ENCODE data around the gene MPDU1. TPM values are rescaled to one million over a fixed set of nuclear protein-coding genes. Genes with fewer than 3 reads are reported as not detected.

MPDU1 gene
- total RNA-seq, 1 experiment from 2014 or later = 71.0 TPM

GRCh38 chr17:7612294-7612640 lies 28.6 kb downstream of the MPDU1 start:
- H3K4me3 ChIP-seq (ENCODE audit: low read length) = peak overlapping the region; percentile 95
- H3K9me3 ChIP-seq (ENCODE audit: low read length) = no peaks in the 10 kb centered on the region
- no peak overlapping the region for H3K9ac ChIP-seq (ENCODE audit: low read length)
- H3F3A ChIP-seq (ENCODE audit: low read length, unreplicated experiment) = no peaks in the 10 kb centered on the region
- no peaks in the 10 kb centered on the region for H3K9me2 ChIP-seq (replicated peaks; ENCODE audit: low read length)
- BruUV-seq (replicated peaks) = no TSS peak
- no peaks in the 10 kb centered on the region for H3K36me3 ChIP-seq (ENCODE audit: low read depth, low read length)
- no peak for ATAC-seq
- peaks cover 19% of the 10 kb centered on the region for H3K4me1 ChIP-seq (ENCODE audit: insufficient read depth, low read length)
- POLR2A ChIA-PET (ENCODE audit: unreplicated experiment) = no interaction called here
- CTCF ChIA-PET = no interaction called here
- H3K27me3 ChIP-seq (ENCODE audit: low read length) = no peaks in the 10 kb centered on the region
- peaks cover 8% of the 10 kb centered on the region; the same call in 1 of the 2 replicates for H4K20me1 ChIP-seq (ENCODE audit: low read length)
- no peak for DNase-seq
- peaks cover 58% of the 10 kb centered on the region for H3K79me2 ChIP-seq (ENCODE audit: low read length)
- H2AFZ ChIP-seq (ENCODE audit: low read length) = no peak overlapping the region
- intact Hi-C loops (cut with micrococcal nuclease) = no loop called here
- no peak overlapping the region for H3K27ac ChIP-seq (ENCODE audit: low read length)
- TF ChIP-seq EZH2 (IDR thresholded peaks at IDR 0.05; ENCODE audit: low read length, unreplicated experiment) (no peak), EZH2phosphoT487 (IDR thresholded peaks at IDR 0.05; ENCODE audit: borderline replicate concordance, low read length) (no peak), CTCF (conservative IDR thresholded peaks at IDR 0.05; ENCODE audit: low read depth, low read length) (no peak)
- peak overlapping the region; percentile 91 for H3K4me2 ChIP-seq (ENCODE audit: low read length)

GRCh38 chr17:7613769-7614424 lies 30.2 kb downstream of the MPDU1 start:
- no peaks in the 10 kb centered on the region for H3K36me3 ChIP-seq (ENCODE audit: low read depth, low read length)
- CTCF ChIA-PET = no interaction called here
- ATAC-seq (no peak), DNase-seq (peak; percentile 36)
- H4K20me1 ChIP-seq (ENCODE audit: low read length) = peaks cover 8% of the 10 kb centered on the region; the same call in 1 of the 2 replicates
- no peaks in the 10 kb centered on the region for H3K9me3 ChIP-seq (ENCODE audit: low read length)
- TF ChIP-seq CTCF (conservative IDR thresholded peaks at IDR 0.05; ENCODE audit: low read depth, low read length) (peak; percentile 26; the same call in 1 of the 2 replicates), EZH2phosphoT487 (IDR thresholded peaks at IDR 0.05; ENCODE audit: borderline replicate concordance, low read length) (no peak)
- H3K9me2 ChIP-seq (replicated peaks; ENCODE audit: low read length) = no peaks in the 10 kb centered on the region
- intact Hi-C loops (cut with micrococcal nuclease) = no loop called here
- H2AFZ ChIP-seq (ENCODE audit: low read length) = peak overlapping the region; percentile 71
- H3K4me1 ChIP-seq (ENCODE audit: insufficient read depth, low read length) = peaks cover 19% of the 10 kb centered on the region
- H3K4me2 ChIP-seq (ENCODE audit: low read length) = peak overlapping the region; percentile 91
- H3K4me3 ChIP-seq (ENCODE audit: low read length) = peak overlapping the region; percentile 95
- H3K27ac ChIP-seq (ENCODE audit: low read length) = peak overlapping the region; percentile 36
- BruUV-seq (replicated peaks) = TSS peak; percentile 47
- peaks cover 53% of the 10 kb centered on the region for H3K79me2 ChIP-seq (ENCODE audit: low read length)
- H3F3A ChIP-seq (ENCODE audit: low read length, unreplicated experiment) = no peaks in the 10 kb centered on the region
- H3K27me3 ChIP-seq (ENCODE audit: low read length) = no peaks in the 10 kb centered on the region
- POLR2A ChIA-PET (ENCODE audit: unreplicated experiment) = no interaction called here
- H3K9ac ChIP-seq (ENCODE audit: low read length) = peak overlapping the region; percentile 85
